Embryonic facial prominence (tissue), 1 donor: ENCODE measurements around the gene CTCF.

Experiments
- DNase-seq: peaks from one replicate; pipeline ENCODE4 v3.0.0-alpha.2; 2016; ENCODE audit errors: extremely low spot score

Gene CTCF

DNA sequence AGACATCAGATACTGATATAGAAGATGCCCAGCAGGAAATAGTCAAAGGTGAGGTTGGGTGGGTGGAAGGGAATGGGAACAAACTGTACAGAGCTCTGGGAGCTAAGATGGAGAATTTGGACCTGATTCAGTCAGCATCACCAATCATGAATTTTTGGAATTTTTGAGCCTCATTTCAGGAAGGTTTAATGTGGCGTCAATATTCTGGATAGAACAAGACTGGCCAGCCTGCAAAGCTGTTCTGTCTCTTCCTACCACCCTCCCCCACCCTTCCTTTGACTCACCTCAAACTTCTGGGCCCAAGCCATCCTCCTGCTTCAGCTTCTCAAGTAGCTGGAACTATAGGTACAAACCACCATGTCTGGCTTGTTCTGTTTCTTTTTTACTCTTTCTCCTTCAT lies 32.6 kb downstream of the CTCF start:
- DNase-seq = no peak

DNA sequence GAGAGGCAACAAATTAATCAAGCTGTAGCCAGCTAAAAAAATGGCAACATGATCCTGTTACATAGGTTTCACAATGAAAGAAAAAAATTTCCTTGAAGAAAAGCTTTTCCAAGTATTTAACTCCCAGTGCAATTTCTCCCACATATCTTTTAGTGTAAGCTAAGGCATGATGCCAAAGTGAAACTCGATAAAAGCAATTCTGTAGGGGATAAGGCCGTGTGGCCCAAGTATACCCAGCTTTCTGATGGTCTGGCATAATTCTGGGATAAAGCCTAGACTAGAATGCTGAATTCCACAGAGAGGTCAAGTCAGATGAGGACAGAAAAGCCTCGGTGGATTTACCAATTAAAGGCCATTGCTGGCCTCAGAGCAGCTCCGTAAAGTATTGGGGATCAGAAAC lies 36.2 kb downstream of the CTCF start:
- DNase-seq = no peak

DNA sequence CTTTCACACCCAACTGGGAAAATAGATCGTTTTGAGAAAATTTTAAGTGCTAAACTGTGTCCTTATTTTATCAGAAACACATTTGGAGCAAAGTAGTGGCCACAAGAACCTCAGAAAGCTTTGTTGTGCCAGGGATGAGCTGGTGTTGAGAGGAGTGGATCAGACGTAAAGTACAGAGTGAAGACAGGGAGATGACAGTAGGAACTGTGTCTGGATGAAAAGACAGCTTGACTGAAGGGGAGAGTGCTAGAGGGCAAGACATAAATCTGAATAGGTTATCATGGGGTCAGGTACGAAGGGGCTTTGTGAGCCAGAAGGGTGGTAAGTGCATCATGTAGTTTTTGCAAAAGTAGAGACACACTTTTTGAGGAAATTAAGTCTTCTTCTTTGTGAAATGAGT lies 43.3 kb downstream of the CTCF start:
- no peak for DNase-seq

DNA sequence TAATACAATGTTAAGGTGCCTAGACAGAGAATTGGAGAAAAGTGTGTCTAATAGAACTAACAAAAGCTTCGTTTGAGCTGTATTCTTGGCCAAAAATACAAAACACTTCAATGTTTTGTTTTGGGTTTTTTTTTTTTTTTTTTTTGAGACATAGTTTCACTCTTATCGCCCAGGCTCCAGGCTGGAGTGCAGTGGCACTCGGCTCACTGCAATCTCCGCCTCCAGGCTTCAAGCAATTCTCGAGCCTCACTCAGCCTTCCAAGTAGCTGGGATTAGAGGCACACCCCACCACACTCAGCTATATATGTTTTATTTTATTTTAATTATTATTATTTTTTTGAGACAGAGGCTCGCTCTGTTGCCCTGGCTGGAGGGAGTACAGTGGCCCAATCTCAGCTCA lies 44.3 kb downstream of the CTCF start:
- DNase-seq = no peak

DNA sequence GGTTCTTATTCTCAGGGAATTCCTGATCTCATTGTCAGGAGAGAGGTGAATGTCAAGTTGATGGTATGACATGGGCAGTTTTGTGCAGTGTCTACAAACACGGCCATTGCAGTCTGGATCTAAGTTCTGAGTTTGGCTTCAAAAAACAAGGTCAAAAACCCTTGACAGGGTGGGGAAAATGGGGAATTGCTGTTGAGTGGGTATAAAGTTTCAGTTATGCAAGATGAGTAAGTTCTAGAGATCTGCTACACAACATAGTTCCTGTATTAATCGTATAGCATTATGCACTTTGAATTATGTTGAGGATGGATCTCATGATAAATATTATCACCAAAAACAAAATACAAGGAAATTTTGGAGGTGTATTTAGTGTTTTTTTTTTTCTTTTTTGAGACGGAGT lies 46.0 kb downstream of the CTCF start:
- no peak for DNase-seq

- no peak for DNase-seq
Measured at GRCh38 chr16:67613808-67614207, 51.5 kb downstream of the CTCF start.

- no peak for DNase-seq
Measured at GRCh38 chr16:67628216-67628615, 65.9 kb downstream of the CTCF start.

- no peak for DNase-seq
Measured at GRCh38 chr16:67632415-67633172, 70.3 kb downstream of the CTCF start.

- no peak for DNase-seq
Measured at GRCh38 chr16:67636713-67637112, 74.4 kb downstream of the CTCF start.

GRCh38 chr16:67637625-67638024 lies 75.3 kb downstream of the CTCF start:
- no peak for DNase-seq

DNA sequence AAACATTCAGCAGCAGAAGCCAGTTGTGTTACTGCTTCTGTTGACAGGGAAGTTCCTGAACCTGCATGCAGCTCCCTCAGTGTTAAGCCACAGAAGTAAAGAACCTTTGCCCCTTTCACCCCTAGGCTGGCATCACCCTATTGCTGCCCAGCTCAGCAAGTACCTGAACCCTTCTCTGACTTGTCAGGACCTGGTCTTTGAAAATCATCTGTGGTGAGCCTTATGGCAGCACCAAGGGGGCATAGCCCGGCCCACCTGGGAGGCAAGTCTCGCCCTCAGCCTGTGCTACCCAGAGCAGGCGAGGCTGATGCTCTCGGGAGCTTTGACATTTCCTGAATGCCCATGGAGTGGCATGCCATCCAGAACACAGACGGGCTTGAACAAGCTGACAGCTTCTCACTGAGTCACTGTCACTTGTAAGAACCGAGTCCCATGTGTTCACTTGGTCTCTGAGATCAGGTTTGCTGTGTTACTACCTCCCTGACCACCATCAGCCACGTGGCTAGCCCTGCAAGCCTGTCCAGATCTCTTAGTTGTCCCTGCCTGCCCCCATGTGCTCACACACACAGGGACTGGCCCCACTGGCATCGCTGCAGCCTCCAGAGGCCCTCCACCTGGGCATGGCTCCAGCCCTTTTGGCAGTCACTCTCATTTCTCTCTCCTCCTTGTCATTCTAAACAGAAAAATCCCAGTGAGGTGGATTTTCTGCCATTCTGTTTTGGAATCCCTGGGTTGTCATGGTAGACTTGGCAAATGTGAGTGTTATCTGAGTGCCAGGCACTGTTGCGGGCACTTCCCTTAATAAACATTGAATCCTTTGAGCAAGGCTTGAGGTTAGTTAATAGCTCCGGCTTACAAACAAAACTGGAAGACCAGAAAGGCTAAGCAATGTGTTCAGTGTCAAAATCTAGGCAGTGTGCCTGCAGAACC lies 79.7 kb downstream of the CTCF start:
- no peak for DNase-seq

DNA sequence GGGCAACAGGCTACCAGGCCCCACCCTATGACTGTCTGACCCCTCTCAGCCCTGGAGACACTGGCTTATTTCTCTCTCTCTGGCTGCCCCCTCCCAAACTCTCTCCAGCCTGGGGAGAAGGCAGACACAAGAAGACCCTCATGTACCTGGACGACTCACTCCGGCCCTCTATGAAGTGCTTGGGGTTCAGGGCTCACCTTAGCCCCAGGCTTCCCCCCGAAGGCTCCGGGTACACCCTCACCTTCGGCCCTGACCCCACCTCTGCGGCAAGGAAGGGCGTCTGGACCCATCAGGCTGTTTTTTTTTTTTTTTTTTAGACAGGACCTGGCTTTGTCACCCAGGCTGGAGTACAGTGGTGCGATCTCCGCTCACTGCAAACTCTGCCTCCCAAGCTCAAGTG lies 81.7 kb downstream of the CTCF start:
- no peak for DNase-seq

- no peak for DNase-seq
Measured at GRCh38 chr16:67645397-67646121, 83.2 kb downstream of the CTCF start.

DNA sequence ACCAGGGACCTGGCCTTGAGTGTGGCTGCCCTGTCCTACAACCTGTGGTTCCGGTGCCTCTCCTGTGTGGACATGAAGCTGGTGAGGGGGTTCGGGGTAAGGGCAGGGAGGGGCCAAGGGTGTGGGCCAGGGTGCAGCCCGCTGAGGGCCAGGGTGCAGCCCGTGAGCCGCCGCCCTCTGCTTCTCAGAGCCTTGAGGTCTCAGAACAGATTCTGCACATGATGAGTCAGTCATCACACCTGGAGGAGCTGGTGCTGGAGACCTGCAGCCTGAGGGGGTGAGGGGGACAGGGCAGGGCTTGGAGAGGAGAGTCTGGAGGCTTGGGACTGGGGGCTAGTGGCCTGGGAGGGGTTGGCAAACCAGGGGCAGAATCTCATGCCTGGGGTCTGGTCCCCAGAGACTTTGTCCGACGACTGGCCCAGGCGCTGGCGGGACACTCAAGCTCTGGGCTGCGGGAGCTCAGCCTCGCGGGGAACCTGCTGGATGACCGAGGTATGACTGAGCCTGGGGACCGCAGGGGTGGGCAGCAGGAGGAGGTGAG lies 84.9 kb downstream of the CTCF start:
- no peak for DNase-seq

DNA sequence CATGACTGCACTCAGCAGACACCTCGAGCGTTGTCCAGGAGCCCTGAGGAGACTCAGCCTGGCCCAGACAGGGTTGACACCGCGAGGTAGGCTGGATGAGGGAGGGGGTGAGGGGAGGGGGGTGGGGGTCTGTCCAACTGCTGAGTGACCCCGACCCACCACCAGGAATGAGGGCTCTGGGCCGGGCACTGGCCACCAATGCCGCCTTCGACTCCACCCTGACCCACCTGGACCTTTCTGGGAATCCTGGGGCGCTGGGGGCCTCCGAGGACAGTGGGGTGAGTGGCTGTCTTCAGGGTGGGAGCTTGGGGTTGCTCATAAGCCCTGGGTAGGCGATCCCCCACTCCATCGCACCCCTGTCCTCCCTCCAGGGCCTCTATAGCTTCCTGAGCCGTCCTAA lies 85.4 kb downstream of the CTCF start:
- DNase-seq = no peak

- DNase-seq = no peak
Measured at GRCh38 chr16:67648088-67648763, 85.9 kb downstream of the CTCF start.

DNA sequence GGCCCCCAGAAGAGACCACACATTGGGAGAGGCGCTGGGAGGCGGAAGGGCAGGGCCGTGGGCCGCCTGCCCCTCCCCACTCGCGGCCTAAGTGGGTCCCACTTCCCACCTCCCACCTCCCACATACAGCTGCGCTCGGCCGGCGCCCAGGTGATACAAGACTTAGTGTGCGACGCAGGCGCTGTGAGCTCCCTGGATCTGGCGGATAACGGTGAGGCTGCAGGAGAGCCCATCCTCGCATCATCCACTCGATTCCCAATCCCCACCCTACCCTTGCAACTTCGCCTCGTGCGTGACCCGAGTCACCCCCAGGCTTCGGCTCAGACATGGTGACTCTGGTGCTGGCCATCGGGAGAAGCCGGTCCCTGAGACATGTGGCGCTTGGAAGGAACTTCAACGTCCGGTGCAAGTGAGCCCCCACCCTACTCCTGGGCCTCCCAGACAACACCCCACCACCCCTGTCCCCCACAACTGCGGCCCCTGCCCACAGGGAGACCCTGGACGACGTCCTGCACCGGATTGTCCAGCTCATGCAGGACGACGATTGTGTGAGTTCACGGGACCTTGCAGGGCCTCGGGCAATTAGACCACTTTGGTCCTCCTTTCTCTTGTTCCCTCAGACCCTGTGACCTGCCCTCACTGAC lies 86.6 kb downstream of the CTCF start:
- no peak for DNase-seq

GRCh38 chr16:67649494-67649931 lies 87.2 kb downstream of the CTCF start:
- DNase-seq = no peak

GRCh38 chr16:67650023-67650422 lies 87.7 kb downstream of the CTCF start:
- no peak for DNase-seq

DNA sequence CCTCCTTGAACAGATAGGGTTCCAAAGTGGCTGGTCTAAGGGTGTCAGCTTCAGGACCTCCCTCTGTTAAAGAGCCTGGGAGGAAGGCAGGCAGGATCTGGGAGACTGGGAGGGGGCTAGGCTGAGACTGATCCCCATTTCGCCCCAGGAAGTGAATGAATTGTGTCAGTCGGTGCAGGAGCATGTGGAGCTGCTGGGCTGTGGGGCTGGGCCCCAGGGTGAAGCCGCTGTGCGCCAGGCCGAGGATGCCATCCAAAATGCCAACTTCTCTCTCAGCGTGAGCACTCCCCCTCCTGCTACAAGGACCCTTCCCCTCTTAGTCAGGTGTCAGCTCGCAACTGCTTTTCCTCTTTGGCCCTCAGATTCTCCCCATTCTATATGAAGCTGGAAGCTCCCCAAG lies 88.7 kb downstream of the CTCF start:
- no peak for DNase-seq

GRCh38 chr16:67651847-67652246 lies 89.5 kb downstream of the CTCF start:
- DNase-seq = no peak
